Neutrophil (primary cell): Measurements from ENCODE around the gene ADCY1.

Source experiments
- H3K27ac ChIP-seq: fragments of 200-600 bp; sonication (generic); 2 replicates; pipeline ENCODE4 v1.5.1; 2016; ENCODE audit warnings: mild to moderate bottlenecking, moderate library complexity
- H3K27me3 ChIP-seq: fragments of 200-600 bp; sonication (generic); 2 replicates; pipeline ENCODE4 v1.6.0; 2016; ENCODE audit warnings: mild to moderate bottlenecking
- H3K36me3 ChIP-seq: fragments of 200-600 bp; sonication (generic); 2 replicates; pipeline ENCODE4 v1.5.1; 2017
- H3K4me1 ChIP-seq, 2 experiments: fragments of 200-600 bp in 1 of 2; sonication (generic) in 1 of 2; 1 replicate in 1 of 2; 2 replicates in 1 of 2; pipeline versions ENCODE4 v1.5.1 to v1.6.1; 2013 to 2016; ENCODE audit warnings: low read depth in 1 of 2, low read length in 1 of 2, mild to moderate bottlenecking in 1 of 2, moderate library complexity in 1 of 2; ENCODE audit not compliant: control insufficient read depth in 1 of 2, insufficient read depth in 1 of 2
- H3K4me3 ChIP-seq, 2 experiments: fragments of 200-600 bp in 1 of 2; sonication (generic) in 1 of 2; 1 replicate in 1 of 2; 2 replicates in 1 of 2; pipeline ENCODE4 v1.5.1; 2013 to 2016; ENCODE audit warnings: low read depth in 1 of 2, low read length in 1 of 2, mild to moderate bottlenecking in 1 of 2, moderate library complexity in 1 of 2
- H3K9me3 ChIP-seq: fragments of 200-600 bp; sonication (generic); 2 replicates; pipeline ENCODE4 v1.5.1; 2016
- CTCF ChIP-seq: fragments of 200-600 bp; sonication (generic); IDR thresholded peaks from 2 replicates; pipeline ENCODE4 v1.5.1; 2016; ENCODE audit warnings: antibody characterized with exemption

The ADCY1 gene

GRCh38 chr7:45690762-45691150 lies 116.6 kb downstream of the ADCY1 start:
- no peak for TF ChIP-seq CTCF
- H3K4me3 ChIP-seq: no peak overlapping the region

GRCh38 chr7:45691155-45691656 lies 117.0 kb downstream of the ADCY1 start:
- Histone ChIP-seq H3K4me3 (no peak overlapping the region), H3K27me3 (no peaks in the 10 kb centered on the region), H3K4me1 (no peaks in the 10 kb centered on the region), H3K9me3 (no peaks in the 10 kb centered on the region), H3K36me3 (no peaks in the 10 kb centered on the region), H3K27ac (no peak overlapping the region)
- TF ChIP-seq CTCF: no peak

More at GRCh38 chr7:45690762-45691150, 116.6 kb downstream of the ADCY1 start:
- H3K27ac ChIP-seq: no peak overlapping the region
- no peaks in the 10 kb centered on the region for H3K27me3 ChIP-seq
- H3K4me1 ChIP-seq: no peaks in the 10 kb centered on the region
- no peaks in the 10 kb centered on the region for H3K36me3 ChIP-seq
- no peaks in the 10 kb centered on the region for H3K9me3 ChIP-seq

- Histone ChIP-seq H3K4me3 (no peak overlapping the region), H3K27ac (no peak overlapping the region), H3K4me1 (no peaks in the 10 kb centered on the region), H3K9me3 (no peaks in the 10 kb centered on the region), H3K27me3 (no peaks in the 10 kb centered on the region), H3K36me3 (no peaks in the 10 kb centered on the region)
- TF ChIP-seq CTCF: no peak
Measured at GRCh38 chr7:45692031-45692430, 117.9 kb downstream of the ADCY1 start.

- Histone ChIP-seq H3K9me3 (no peaks in the 10 kb centered on the region), H3K27ac (no peak overlapping the region), H3K27me3 (no peaks in the 10 kb centered on the region), H3K36me3 (no peaks in the 10 kb centered on the region), H3K4me1 (no peaks in the 10 kb centered on the region), H3K4me3 (no peak overlapping the region)
- no peak for TF ChIP-seq CTCF
Measured at GRCh38 chr7:45695249-45695995, 121.3 kb downstream of the ADCY1 start.

GRCh38 chr7:45696476-45696875 lies 122.3 kb downstream of the ADCY1 start:
- no peak overlapping the region for H3K4me3 ChIP-seq
- no peak overlapping the region for H3K27ac ChIP-seq
- no peaks in the 10 kb centered on the region for H3K36me3 ChIP-seq
- no peaks in the 10 kb centered on the region for H3K9me3 ChIP-seq
- no peaks in the 10 kb centered on the region for H3K27me3 ChIP-seq
- TF ChIP-seq CTCF: no peak
- H3K4me1 ChIP-seq: no peaks in the 10 kb centered on the region
